Renal cortical epithelial cell (primary cell): ENCODE results near the gene MYO7B. TPM values are rescaled to one million over a fixed set of nuclear protein-coding genes. Genes with fewer than 3 reads are reported as not detected.

Experiments used
- DNase-seq: peaks from one replicate; pipeline ENCODE4 v3.0.0-alpha.2; 2011; ENCODE audit warnings: low read depth
- total RNA-seq: library from RNA; depleted of rRNA; stranded (reverse); fragments of >200 nt; gene quantifications from 2 replicates; pipeline ENCODE4 v1.2.3, GENCODE V29; 2014

The MYO7B gene
- 0.17 and 0.25 TPM in 2 replicates for total RNA-seq

- peak; percentile 30 for DNase-seq
Observed at GRCh38 chr2:127535422-127535901, at the start of gene MYO7B. Gene MYO7B, plus strand, starts transcription at chr2:127535683. Its CDS starts 24,040 bp downstream, at chr2:127559723.

DNA sequence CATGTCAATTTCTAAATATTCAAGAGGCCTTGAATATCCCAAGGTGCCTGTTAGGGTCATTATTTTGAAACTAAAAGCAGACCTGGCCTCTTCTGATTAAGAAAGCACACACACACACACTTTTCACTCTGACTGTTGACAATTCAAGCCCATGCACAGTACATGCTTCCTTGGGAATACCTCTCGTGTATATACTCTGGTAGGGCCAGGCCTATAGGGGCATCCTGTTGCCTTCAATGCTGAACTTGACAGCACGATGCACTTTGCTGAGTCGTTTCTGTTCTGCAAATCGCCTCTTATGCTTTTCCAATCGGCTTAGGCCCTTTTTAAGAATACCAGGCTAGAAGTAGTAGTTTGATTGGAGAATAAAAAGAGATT is 49.8 kb upstream of the MYO7B start:
- DNase-seq: no peak

DNA sequence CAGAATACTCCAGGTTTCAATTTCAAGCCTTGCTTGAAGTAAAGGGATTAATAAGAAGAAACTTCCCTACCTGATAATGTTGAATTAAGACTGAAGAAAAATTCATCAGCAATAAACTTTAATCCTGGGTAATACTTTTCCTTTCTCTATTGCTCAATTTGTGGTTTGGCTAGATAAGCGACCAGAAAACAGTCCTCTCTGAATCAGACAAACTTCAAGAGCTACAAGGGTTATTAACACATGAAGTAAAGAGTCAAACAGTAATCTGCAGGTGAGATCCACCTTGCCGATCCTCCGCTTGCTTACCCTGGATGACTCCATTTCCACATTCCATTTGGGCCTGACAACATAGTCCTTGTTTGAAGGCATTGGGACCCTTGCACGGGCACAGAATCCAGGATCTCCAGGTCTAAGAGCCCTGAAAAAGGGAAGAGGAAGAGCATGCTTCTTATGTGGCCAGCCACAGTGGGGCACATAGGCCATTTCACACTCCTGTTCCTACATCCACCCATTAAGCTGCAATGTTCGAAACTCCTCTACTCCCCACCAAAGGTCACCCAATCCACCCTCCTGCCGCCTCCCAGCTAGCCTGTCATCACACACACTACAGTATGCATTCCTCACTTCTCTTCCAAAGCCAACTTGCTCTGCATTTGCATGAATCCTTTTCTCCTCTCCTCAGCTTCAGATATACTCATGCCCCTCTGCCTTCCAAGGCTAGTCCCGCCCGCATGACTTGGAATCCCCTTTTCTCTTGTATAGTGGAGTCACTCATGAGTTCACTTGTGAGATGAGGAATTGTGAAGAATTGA is 49.0 kb upstream of the MYO7B start:
- DNase-seq: no peak

- no peak for DNase-seq
Observed at GRCh38 chr2:127490283-127490682, 45.2 kb upstream of the MYO7B start.

- no peak for DNase-seq
Observed at GRCh38 chr2:127498386-127498785, 37.1 kb upstream of the MYO7B start.

GRCh38 chr2:127503491-127503890 is 32.0 kb upstream of the MYO7B start:
- no peak for DNase-seq

DNA sequence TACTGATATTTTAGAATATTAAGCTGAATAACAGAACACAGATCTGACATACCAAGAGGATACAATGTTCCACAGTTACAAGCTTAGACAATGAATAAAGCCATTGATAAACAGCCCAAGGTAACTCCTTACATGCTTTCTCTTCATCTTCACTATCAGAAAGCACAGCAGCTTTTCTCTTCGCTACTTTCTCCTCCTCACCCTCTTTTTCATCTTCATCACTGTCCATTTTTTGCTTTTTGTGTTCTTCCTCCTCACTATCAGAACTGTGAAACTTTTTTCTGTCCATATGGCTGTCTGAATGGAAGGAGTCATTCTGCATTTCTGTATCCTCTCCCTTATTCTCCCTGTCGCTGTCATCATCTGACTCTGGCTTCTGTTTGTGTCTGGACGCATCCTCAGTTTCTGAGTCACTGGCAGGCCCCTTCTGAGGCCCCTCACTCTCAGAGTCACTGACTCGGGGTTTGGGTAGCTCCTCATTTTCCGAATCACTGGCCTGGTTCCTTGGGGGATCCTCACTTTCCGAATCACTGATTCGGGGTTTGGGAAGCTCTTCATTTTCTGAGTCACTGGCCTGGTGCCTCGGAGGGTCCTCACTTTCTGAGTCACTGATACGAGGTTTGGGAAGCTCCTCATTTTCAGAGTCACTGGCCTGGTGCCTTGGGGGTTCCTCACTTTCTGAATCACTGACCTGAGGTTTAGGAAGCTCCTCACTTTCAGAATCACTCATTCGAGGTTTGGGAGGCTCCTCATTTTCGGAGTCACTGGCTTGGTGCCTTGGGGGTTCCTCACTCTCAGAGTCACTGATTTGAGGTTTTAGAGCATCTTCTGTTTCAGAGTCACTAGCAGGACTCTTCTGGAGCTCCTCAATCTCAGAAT is 30.7 kb upstream of the MYO7B start:
- no peak for DNase-seq

DNA sequence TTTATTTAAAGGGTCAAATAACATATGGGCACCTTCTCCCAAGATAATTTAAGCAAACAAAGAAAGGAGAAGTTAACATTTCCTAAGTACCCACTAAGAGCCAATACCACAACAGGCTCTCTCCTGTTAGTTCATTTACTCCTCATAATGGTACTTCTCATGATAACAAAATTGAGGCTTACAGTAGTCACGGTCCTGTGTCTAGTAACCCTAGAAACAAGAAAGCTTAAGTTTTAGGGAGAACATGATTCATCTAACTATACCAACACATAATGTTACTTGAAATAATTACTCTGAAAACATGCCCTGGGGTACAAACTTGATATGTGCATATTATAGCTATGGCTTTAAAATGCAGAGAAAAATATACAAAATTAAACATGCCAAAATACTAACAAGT is 29.0 kb upstream of the MYO7B start:
- DNase-seq: no peak

DNA sequence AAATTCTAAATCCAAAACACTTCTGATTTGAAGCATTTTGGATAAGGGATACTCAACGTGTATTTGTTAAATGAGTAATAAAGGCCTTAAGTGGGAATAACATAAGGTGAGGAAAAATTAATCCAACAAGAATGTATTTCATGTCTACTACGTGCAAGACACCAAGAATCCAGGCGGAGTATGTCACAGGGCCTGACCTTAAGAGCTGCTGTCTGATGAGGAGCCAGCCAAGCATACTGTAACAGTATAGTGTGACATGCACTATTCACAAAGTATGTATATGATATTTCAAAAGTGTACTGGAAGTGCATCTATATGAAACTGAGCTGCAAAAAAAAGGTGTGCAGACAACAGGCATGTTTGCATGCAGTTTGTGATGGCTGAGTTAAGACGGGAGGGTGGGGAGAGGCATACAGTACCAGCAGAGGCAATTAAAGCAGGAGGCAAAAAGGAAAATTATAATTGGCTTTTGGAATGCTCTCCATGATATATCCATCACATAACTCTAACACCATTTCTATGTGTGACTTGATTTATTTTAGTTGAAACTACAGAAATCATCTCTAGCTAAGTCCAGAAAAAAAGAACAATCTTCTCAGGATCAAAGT is 27.4 kb upstream of the MYO7B start:
- DNase-seq: no peak

DNA sequence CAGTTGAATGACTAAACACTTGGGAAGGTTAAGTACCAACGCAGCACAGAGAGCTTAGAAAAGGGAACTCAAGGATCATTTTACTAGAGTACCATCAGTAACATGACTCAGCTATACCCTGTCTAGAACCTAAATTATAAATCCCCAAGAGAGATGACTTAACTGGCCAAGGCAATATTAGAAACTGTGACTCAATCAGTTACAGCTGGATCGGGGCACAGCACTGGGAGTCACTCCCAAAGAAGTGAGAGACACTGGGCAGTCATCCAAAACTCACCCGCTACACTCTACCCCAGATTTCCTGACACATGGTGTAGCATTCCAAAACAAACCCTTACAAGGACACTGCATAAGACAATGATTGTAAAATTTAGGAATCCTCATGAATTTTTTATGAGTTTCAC is 26.9 kb upstream of the MYO7B start:
- peak; percentile 97 for DNase-seq

GRCh38 chr2:127510073-127510472 is 25.4 kb upstream of the MYO7B start:
- no peak for DNase-seq

GRCh38 chr2:127511090-127511695 is 24.3 kb upstream of the MYO7B start:
- peak; percentile 48 for DNase-seq

- no peak for DNase-seq
Observed at GRCh38 chr2:127511917-127512316, 23.6 kb upstream of the MYO7B start.

GRCh38 chr2:127512362-127512761 is 23.1 kb upstream of the MYO7B start:
- DNase-seq: no peak

- no peak for DNase-seq
Observed at GRCh38 chr2:127514076-127514475, 21.4 kb upstream of the MYO7B start.

GRCh38 chr2:127514485-127514884 is 21.0 kb upstream of the MYO7B start:
- DNase-seq: no peak

- DNase-seq: no peak
Observed at GRCh38 chr2:127515383-127515915, 20.0 kb upstream of the MYO7B start.

GRCh38 chr2:127516041-127516762 is 19.3 kb upstream of the MYO7B start:
- DNase-seq: no peak

GRCh38 chr2:127517465-127517864 is 18.0 kb upstream of the MYO7B start:
- no peak for DNase-seq

- no peak for DNase-seq
Observed at GRCh38 chr2:127520424-127520823, 15.1 kb upstream of the MYO7B start.
